Activated B cell treated with CpG ODN at 0.5 μM for 24 hours (primary cell): ENCODE data around the gene MIDN. TPM values are rescaled to one million over a fixed set of nuclear protein-coding genes. Genes with fewer than 3 reads are reported as not detected.
A peak's percentile ranks its signal among the peaks of the same experiment; 100 is the strongest.
"Not testable (repeated sequence)": the region's sequence is repeated elsewhere in the genome, so short reads cannot be mapped to it uniquely, and the experiment has no call there.

Experiments used
- ATAC-seq: fragments of 200-7000 bp; cut with Tn5 transposase; one replicate; pipeline ENCODE4 v1.10.0; 2021; ENCODE audit warnings: low read depth, mild to moderate bottlenecking, moderate library complexity
- CTCF ChIA-PET: fragments of 350-600 bp; sonication (Branson Sonifier 250); formaldehyde crosslinking; loops from one replicate; lab custom pipeline; 2021; ENCODE audit warnings: antibody characterized with exemption; lab: Charles Lee
- POLR2A ChIA-PET: fragments of 350-600 bp; sonication (Branson Sonifier 250); formaldehyde crosslinking; loops from one replicate; lab custom pipeline; 2021; ENCODE audit warnings: antibody characterized with exemption; lab: Charles Lee
- DNase-seq: peaks from one replicate; pipeline ENCODE4 v3.0.0; 2022
- H3K27ac Mint-ChIP-seq: one replicate; pipeline ENCODE4 v1.8.0; 2020; ENCODE audit warnings: mixed read lengths
- H3K27me3 Mint-ChIP-seq: one replicate; pipeline ENCODE4 v1.8.0; 2021; ENCODE audit warnings: mixed read lengths
- H3K36me3 Mint-ChIP-seq: one replicate; pipeline ENCODE4 v1.8.0; 2021; ENCODE audit warnings: low read depth, mixed read lengths
- H3K4me1 Mint-ChIP-seq: one replicate; pipeline ENCODE4 v1.8.0; 2021; ENCODE audit warnings: mixed read lengths
- H3K4me3 Mint-ChIP-seq: one replicate; pipeline ENCODE4 v1.8.0; 2020; ENCODE audit warnings: mild to moderate bottlenecking, mixed read lengths
- H3K9me3 Mint-ChIP-seq: one replicate; pipeline ENCODE4 v1.8.0; 2020; ENCODE audit warnings: mixed read lengths
- intact Hi-C: fragments of 100-400 bp; cut with micrococcal nuclease; formaldehyde crosslinking; loops from one replicate; pipeline ENCODE4 v1.15.1; 2024
- total RNA-seq: library from RNA; stranded (reverse); gene quantifications from 2 replicates; pipeline ENCODE4 v1.2.3, GENCODE V29; 2022
- TF ChIP-seq, protein P1 (sequence below): fragments of 200-600 bp; IDR thresholded peaks from one replicate; pipeline ENCODE4 v1.8.0; 2022; ENCODE audit warnings: antibody characterized with exemption, mild to moderate bottlenecking

Gene MIDN
- total RNA-seq = 64.5 and 68.4 TPM in 2 replicates

DNA sequence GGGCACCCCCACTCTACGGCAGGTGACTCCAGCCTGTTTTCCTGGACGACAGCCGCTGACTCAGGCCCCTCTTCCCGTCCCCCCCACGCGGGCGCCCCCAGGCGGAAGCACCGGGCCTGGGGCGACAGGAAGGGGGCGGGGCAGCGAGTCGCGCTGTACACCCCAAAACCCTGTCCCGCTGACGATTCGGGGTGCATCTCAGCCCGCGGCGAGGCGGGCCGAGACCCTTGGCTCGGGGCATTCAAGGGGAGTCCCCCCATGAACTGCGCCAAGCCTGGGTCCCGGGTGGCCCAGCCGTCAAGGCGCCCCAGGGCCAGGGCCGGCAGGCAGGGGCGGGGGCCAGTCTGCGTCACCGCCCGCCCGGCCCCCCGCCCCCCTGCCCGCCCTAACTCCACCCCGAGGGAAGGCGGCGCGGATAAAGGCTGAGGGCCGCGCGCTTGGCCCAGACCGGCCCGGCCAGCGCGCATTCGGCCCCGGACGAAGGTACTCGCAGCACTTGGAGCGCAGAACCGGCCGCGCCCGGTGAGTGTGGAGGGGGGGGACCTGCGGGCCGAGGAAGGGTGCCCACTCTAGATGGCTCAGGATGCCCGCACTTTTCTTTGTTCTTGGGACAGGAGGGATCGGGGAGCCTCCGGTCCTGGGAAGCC lies at the start of gene MIDN:
MIDN (plus strand) TSS at position 445 of the 647 bp plus-strand sequence. CDS start 1,714 bp downstream, outside the sequence.
- H3K36me3 Mint-ChIP-seq = peaks cover 8% of the 10 kb centered on the region
- ATAC-seq (peak; percentile 6), DNase-seq (peak; percentile 71)
- peak within 1 kb of the TSS; percentile 85 for H3K4me3 Mint-ChIP-seq
- ChIA-PET CTCF (interaction anchor here (1.0 kb wide), 1 partner anchor 19 kb away, joined by 8 read pairs; no protein-coding TSS in a partner anchor), POLR2A (interaction anchor here (0.7 to 2.4 kb wide), 6 partner anchors 13 to 27 kb away, joined by 4 to 37 read pairs (median 4); partner anchors contain the start of genes CIRBP and FAM174C)
- peak within 1 kb of the TSS; percentile 88 for H3K27ac Mint-ChIP-seq
- H3K27me3 Mint-ChIP-seq = no peaks in the 10 kb centered on the region
- TF ChIP-seq, protein P1, sequence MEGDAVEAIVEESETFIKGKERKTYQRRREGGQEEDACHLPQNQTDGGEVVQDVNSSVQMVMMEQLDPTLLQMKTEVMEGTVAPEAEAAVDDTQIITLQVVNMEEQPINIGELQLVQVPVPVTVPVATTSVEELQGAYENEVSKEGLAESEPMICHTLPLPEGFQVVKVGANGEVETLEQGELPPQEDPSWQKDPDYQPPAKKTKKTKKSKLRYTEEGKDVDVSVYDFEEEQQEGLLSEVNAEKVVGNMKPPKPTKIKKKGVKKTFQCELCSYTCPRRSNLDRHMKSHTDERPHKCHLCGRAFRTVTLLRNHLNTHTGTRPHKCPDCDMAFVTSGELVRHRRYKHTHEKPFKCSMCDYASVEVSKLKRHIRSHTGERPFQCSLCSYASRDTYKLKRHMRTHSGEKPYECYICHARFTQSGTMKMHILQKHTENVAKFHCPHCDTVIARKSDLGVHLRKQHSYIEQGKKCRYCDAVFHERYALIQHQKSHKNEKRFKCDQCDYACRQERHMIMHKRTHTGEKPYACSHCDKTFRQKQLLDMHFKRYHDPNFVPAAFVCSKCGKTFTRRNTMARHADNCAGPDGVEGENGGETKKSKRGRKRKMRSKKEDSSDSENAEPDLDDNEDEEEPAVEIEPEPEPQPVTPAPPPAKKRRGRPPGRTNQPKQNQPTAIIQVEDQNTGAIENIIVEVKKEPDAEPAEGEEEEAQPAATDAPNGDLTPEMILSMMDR = no peak
- intact Hi-C loops = loop anchor here (1.0 to 10.0 kb wide), 4 partner anchors 18 to 583 kb away; partner anchors contain the start of genes DAZAP1 and RNF126
- peaks cover 28% of the 10 kb centered on the region for H3K4me1 Mint-ChIP-seq
- H3K9me3 Mint-ChIP-seq = no peaks in the 10 kb centered on the region

DNA sequence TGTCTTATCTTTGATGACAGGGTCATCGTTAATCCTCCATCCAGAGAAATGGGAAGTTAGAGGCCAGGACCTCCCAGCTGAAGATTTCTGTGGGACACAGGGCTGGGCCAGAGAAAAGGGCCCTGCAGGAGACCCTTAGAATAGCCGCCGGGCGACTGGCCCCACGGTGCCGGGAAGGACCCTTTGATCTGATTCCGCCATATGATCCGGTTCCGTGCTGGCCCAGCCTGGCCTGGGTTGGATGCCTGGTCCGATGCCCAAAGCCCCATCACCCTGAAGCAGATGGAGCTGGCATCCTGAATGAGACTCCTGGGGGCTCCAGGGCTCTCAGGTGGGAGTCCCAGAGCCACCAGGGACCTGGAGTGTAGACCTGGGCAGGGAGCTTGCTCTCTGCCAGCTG lies 48.9 kb upstream of the MIDN start:
- CTCF ChIA-PET = interaction anchor here (1.4 kb wide), 1 partner anchor 86 kb away, joined by 6 read pairs; no protein-coding TSS in a partner anchor
- intact Hi-C loops = no loop called here

DNA sequence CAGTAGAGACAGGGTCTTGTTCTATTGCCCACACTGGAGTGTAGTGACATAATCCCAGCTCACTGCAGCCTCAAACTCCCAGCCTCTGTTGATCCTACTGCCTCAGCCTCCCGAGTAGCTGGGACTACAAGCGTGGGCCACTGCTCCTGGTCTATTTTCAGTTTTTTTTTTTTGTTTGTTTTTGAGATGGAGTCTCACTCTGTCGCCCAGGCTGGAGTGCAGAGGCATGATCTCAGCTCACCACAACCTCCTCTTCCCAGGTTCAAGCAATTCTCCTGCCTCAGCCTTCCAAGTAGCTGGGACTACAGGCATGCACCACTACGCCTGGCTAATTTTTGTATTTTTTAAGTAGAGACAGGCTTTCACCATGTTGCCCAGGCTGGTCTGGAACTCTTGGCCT lies 47.8 kb upstream of the MIDN start:
- CTCF ChIA-PET = interaction anchor here (1.4 kb wide), 1 partner anchor 87 kb away, joined by 6 read pairs; no protein-coding TSS in a partner anchor
- H3K4me3 Mint-ChIP-seq, H3K4me1 Mint-ChIP-seq, intact Hi-C loops, H3K27ac Mint-ChIP-seq, H3K27me3 Mint-ChIP-seq, DNase-seq, ATAC-seq, H3K36me3 Mint-ChIP-seq, H3K9me3 Mint-ChIP-seq: not testable (repeated sequence)
- POLR2A ChIA-PET = interaction anchor here (1.4 kb wide), 1 partner anchor 13 kb away, joined by 4 read pairs; no protein-coding TSS in a partner anchor

More for the DNA sequence above, 48.9 kb upstream of the MIDN start:
- TF ChIP-seq, protein P1 = no peak
- DNase-seq = no peak
- Mint-ChIP-seq H3K27ac (no peak overlapping the region), H3K4me3 (no peak overlapping the region), H3K9me3 (no peaks in the 10 kb centered on the region), H3K27me3 (no peaks in the 10 kb centered on the region), H3K36me3 (no peaks in the 10 kb centered on the region), H3K4me1 (peaks cover 3% of the 10 kb centered on the region)
- POLR2A ChIA-PET = interaction anchor here (1.4 kb wide), 1 partner anchor 14 kb away, joined by 4 read pairs; no protein-coding TSS in a partner anchor
- no peak for ATAC-seq

DNA sequence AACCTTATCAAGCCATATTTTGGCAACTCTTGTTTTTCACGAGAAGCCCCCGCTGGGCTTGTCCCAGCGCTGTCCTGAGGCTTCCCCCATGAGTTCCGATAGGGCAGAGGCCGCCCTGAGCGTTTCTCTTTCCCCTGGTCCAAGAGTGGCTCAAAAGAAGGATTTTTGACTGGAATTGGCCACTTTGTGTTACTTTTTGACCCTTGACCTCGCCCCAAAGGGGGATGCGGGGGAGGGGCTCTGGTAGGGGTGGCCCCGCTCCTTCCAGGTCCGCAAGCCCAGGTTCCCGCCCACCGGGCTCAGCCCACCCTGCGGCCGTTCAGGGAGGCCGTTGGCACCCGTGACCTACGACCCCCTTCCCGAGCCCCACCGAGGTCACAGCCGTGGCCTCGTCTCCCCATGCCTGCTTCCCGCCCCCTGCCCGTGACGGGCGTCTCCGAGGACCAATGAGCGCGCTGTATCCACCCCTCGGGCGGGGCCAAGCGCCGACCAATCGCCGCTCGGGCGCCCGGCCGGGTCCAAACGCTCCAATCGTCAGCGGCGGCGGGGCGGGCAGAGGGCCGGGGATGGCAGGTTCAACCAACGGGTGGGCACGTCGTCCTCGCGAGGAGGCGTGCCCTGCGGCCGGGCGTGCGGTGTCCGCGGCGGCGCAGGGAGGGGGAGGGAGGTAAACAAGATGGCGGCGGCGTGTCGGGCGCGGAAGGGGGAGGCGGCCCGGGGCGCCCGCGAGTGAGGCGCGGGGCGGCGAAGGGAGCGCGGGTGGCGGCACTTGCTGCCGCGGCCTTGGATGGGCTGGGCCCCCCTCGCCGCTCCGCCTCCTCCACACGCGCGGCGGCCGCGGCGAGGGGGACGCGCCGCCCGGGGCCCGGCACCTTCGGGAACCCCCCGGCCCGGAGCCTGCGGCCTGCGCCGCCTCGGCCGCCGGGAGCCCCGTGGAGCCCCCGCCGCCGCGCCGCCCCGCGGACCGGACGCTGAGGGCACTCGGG lies 43.0 kb upstream of the MIDN start, which contains the start of gene STK11:
STK11 (plus strand) TSS at position 665 of the 986 bp plus-strand sequence. CDS start 1,136 bp downstream, outside the sequence.
- Mint-ChIP-seq H3K4me3 (peak within 1 kb of the TSS; percentile 89), H3K27me3 (no peaks in the 10 kb centered on the region), H3K9me3 (no peaks in the 10 kb centered on the region), H3K36me3 (peaks cover 9% of the 10 kb centered on the region), H3K27ac (peak within 1 kb of the TSS; percentile 80), H3K4me1 (peaks cover 33% of the 10 kb centered on the region)
- intact Hi-C loops = loop anchor here (1.0 kb wide), 1 partner anchor 184 kb away; the partner anchor contains the start of genes RNU6-2 and TMEM259
- ChIA-PET POLR2A (interaction anchor here (0.6 to 1.0 kb wide), 4 partner anchors 9 to 224 kb away, joined by 3 to 5 read pairs (median 4); no protein-coding TSS in a partner anchor), CTCF (no interaction called here)
- peak; percentile 100 for DNase-seq
- peak; percentile 93 for ATAC-seq
- TF ChIP-seq, protein P1 = no peak
